Kidney (tissue), 14 donors: ENCODE data around the gene ALOX12B. TPM values are rescaled to one million over a fixed set of nuclear protein-coding genes. Genes with fewer than 3 reads are reported as not detected.
A peak's percentile ranks its signal among the peaks of the same experiment; 100 is the strongest.

Experiments
- DNase-seq, 5 donors: peaks; one replicate each; pipeline ENCODE4 v3.0.0-alpha.2; 2013 to 2020
- FAIRE-seq: peaks from 2 replicates; lab custom pipeline; 2012; peaks lifted over from hg19 to GRCh38; lab: Jason Lieb, UNC
- H3K27ac ChIP-seq, 2 donors: one replicate each; pipeline ENCODE4 v1.7.0; 2013; ENCODE audit warnings: low read depth in 2 of 2, low read length in 2 of 2, inconsistent platforms in 1 of 2
- H3K27me3 ChIP-seq: one replicate; pipeline ENCODE4 v1.7.1; 2013; ENCODE audit warnings: low read length, inconsistent platforms; ENCODE audit not compliant: control insufficient read depth, insufficient read depth
- H3K36me3 ChIP-seq, 3 donors: one replicate each; pipeline versions ENCODE4 v1.7.0 to v1.7.1; 2013; ENCODE audit warnings: low read length in 3 of 3, control low read depth in 1 of 3, inconsistent platforms in 1 of 3; ENCODE audit not compliant: insufficient read depth in 3 of 3, control insufficient read depth in 2 of 3
- H3K4me1 ChIP-seq, 3 donors: one replicate each; pipeline versions ENCODE4 v1.7.0 to v1.7.1; 2013; ENCODE audit warnings: low read length in 3 of 3, inconsistent platforms in 1 of 3, low read depth in 1 of 3; ENCODE audit not compliant: control insufficient read depth in 2 of 3, insufficient read depth in 2 of 3
- H3K4me3 ChIP-seq, 3 donors: one replicate each; pipeline versions ENCODE4 v1.7.0 to v1.8.1; 2013; ENCODE audit warnings: low read length in 3 of 3, control low read depth in 1 of 3, inconsistent platforms in 1 of 3
- H3K9ac ChIP-seq, 3 donors: one replicate each; pipeline versions ENCODE4 v1.7.0 to v1.7.1; 2013; ENCODE audit warnings: low read length in 3 of 3, control low read depth in 1 of 3, inconsistent platforms in 1 of 3
- H3K9me3 ChIP-seq, 3 donors: one replicate each; pipeline versions ENCODE4 v1.7.0 to v1.7.1; 2013; ENCODE audit warnings: low read length in 3 of 3, control low read depth in 1 of 3, inconsistent platforms in 1 of 3; ENCODE audit not compliant: control insufficient read depth in 2 of 3, insufficient read depth in 1 of 3
- CTCF ChIP-seq: IDR thresholded peaks from 3 replicates; pipeline ENCODE4 v1.5.1; 2012; ENCODE audit warnings: mild to moderate bottlenecking, moderate library complexity, borderline replicate concordance; ENCODE audit not compliant: insufficient read depth; ENCODE audit errors: extremely low read depth
- intact Hi-C: fragments of 100-400 bp; cut with DNase I; formaldehyde crosslinking; loops from one replicate; pipeline ENCODE4 v1.11.1; 2022
- polyA plus RNA-seq: library from polyadenylated mRNA; stranded (reverse); fragments of 350-450 nt; fragmentation: Illumina TruSeq; extraction: RNeasy Lipid Tissue Mini Kit (QIAGEN cat#74804); gene quantifications from one replicate; pipeline ENCODE4 v1.2.3, GENCODE V29; 2014; ENCODE audit warnings: low read depth, low replicate concordance; ENCODE audit not compliant: insufficient read depth
- total RNA-seq: library from RNA; stranded (reverse); fragmentation: NEBNext Ultra II Directional; extraction: Animal tissue kit (Norgen Biotek cat#: 25700); gene quantifications from one replicate; pipeline ENCODE4 v1.2.1, GENCODE V29; 2021
- donor health status: control.
- donor health status: control.
- donor health status: control.
- donor health status: control.
- donor health status: control.
- donor health status: DM: yes; HTN: yes; CAD: no.
- donor health status: Normal renal cell carcinoma (clear cell type).

ALOX12B gene
- total and polyA plus RNA-seq, 2 donors from 2014 or later, result not detected

DNA sequence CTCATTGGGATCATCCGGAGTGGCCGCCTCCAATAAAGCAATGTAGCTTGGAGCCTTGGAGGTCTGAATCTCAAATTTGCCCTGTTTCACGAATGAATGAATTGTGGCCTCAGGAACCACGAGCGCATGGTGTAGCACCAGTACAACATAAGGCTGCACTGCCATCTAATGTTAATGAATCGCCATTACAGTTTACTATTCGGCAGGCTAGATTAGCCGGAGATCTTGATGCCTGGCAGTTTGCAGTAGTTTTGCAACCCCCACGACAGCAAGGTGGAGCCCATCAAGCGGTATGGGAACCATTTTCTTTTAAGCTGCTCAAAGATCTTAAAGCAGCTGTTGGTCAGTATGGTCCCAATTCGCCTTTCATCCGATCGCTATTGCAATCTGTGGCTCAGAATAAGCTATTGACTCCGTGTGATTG lies 29.8 kb downstream of the ALOX12B start:
- no peak overlapping the region for H3K27ac ChIP-seq
- no peaks in the 10 kb centered on the region for H3K9me3 ChIP-seq

GRCh38 chr17:8056976-8057625 lies 30.4 kb downstream of the ALOX12B start:
- no peaks in the 10 kb centered on the region for H3K36me3 ChIP-seq
- intact Hi-C loops, result no loop called here
- H3K4me1 ChIP-seq, result no peaks in the 10 kb centered on the region
- no peak overlapping the region for H3K9ac ChIP-seq
- H3K27ac ChIP-seq, result no peak overlapping the region
- FAIRE-seq, result no peak
- TF ChIP-seq CTCF, result no peak
- H3K27me3 ChIP-seq, result peaks cover 28% of the 10 kb centered on the region
- no peak overlapping the region for H3K4me3 ChIP-seq
- no peaks in the 10 kb centered on the region for H3K9me3 ChIP-seq
- DNase-seq, result peak in 2 of 5 donors; percentile 27 to 44

More for the DNA sequence above, 29.8 kb downstream of the ALOX12B start:
- TF ChIP-seq CTCF, result peak; percentile 85
- intact Hi-C loops, result no loop called here
- no peak overlapping the region for H3K9ac ChIP-seq
- peaks cover 34% of the 10 kb centered on the region for H3K27me3 ChIP-seq
- FAIRE-seq, result peak; percentile 42
- no peaks in the 10 kb centered on the region for H3K4me1 ChIP-seq
- H3K36me3 ChIP-seq, result no peaks in the 10 kb centered on the region
- DNase-seq, result peak; percentile 49 to 90 (median 71)
- H3K4me3 ChIP-seq, result no peak overlapping the region

DNA sequence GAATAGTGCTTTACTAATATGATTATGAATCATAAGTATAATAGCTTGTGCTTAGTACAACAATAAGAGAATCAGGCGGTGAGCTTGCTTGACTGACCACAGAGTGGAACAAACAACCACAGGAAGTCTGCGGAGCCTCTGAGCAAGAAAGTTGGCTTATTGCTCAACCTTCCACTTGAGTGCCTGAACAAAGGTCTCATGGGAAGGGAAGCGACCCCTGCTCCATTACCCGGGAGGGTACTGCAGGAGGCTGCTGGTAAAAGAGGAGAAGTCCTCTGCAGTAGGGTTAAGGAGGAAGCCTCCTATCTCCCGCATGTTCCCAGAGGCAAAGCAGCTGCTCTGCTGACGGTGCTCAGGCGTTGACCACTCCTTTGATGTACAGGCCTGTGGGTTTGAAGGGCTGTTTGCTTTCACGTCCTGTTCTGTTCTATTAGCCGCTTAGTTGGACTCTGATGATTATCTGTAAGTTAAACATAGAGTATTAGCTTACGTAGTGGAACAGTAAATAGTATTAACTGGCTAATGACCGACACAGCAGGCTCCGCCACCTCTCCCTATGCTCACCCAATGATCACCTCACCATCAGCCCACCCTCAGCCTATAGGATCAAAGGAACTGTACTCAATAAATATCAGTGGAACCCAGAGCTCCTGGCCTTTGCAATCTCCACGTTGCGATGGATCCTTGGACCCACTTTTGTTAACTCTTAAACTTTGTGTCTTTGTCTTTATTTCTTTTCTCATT lies 31.1 kb downstream of the ALOX12B start:
- intact Hi-C loops, result no loop called here
- Histone ChIP-seq H3K27ac (no peak overlapping the region), H3K9ac (no peak overlapping the region), H3K9me3 (no peaks in the 10 kb centered on the region), H3K36me3 (no peaks in the 10 kb centered on the region), H3K4me3 (no peak overlapping the region), H3K4me1 (no peaks in the 10 kb centered on the region), H3K27me3 (peaks cover 22% of the 10 kb centered on the region)
- no peak for FAIRE-seq
- DNase-seq, result peak in 3 of 5 donors; percentile 31 to 66 (median 52)
- no peak for TF ChIP-seq CTCF
